ENCODE results near the gene TOM1L2.

DNA sequence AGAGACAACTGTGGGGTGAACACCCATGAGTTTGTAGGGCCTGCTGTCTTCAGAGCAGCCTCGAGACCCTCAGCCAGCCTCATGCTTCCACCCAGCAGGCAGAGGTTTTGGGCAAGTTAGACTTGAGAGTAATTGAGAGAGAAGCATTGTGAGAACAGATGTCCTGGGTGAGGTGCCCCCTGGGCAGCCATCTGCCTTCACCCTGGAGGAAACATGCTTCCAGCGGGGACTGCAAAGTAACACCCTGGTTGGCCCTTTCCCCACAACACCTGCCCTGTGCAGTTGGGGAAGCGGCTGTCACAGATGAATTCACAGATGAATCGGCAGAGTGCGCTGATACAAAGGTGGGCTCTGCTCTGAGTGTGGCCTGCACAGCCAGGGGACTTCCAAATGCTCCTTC lies 43.4 kb upstream of the TOM1L2 start:
- TF ChIP-seq, protein P1, sequence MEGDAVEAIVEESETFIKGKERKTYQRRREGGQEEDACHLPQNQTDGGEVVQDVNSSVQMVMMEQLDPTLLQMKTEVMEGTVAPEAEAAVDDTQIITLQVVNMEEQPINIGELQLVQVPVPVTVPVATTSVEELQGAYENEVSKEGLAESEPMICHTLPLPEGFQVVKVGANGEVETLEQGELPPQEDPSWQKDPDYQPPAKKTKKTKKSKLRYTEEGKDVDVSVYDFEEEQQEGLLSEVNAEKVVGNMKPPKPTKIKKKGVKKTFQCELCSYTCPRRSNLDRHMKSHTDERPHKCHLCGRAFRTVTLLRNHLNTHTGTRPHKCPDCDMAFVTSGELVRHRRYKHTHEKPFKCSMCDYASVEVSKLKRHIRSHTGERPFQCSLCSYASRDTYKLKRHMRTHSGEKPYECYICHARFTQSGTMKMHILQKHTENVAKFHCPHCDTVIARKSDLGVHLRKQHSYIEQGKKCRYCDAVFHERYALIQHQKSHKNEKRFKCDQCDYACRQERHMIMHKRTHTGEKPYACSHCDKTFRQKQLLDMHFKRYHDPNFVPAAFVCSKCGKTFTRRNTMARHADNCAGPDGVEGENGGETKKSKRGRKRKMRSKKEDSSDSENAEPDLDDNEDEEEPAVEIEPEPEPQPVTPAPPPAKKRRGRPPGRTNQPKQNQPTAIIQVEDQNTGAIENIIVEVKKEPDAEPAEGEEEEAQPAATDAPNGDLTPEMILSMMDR (IDR thresholded peaks at IDR 0.05) = no peak
- TF ChIP-seq EZH2 (IDR thresholded peaks at IDR 0.05) = no peak
- no peak for TF ChIP-seq EZH2phosphoT487 (IDR thresholded peaks at IDR 0.05)
